LNCAP (cell line): ENCODE results near the gene BRME1.

ENCODE experiments used
- CTCF ChIP-seq: fragments of 450-650 bp; IDR thresholded peaks from 2 replicates; pipeline ENCODE4 v1.5.1; 2017; ENCODE audit warnings: mild to moderate bottlenecking

BRME1 gene

DNA sequence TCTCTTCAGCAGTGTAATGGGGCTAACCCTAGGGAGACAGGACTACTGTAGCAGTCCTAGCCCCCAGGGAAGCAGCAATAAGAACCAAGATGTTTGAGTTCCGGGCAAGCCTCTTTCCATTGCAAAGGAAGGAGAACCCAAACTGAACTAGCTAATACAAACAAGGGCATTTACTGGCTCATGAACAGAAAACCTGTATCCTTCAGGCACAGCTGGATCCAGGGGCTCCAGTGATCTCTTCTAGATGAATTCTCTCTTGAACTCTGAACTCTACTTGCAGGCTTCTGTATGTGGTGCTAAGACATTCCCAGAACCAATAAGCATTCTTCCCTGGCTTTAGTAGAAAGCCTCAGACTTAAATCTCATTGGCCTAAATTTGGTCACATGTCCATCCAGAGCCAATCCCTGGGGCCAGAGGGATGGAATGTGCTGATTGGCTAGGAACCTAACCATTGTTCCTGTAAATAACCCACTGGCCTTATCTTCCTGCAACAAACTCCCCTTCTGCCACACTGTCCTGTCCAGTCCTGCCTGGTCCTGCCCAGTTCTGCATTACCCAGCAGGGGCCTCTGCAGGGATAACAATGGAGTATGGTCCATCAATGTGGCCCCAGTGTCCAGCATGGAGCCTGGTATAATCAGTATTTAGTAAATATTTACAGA is 36.2 kb upstream of the BRME1 start:
- no peak for TF ChIP-seq CTCF

DNA sequence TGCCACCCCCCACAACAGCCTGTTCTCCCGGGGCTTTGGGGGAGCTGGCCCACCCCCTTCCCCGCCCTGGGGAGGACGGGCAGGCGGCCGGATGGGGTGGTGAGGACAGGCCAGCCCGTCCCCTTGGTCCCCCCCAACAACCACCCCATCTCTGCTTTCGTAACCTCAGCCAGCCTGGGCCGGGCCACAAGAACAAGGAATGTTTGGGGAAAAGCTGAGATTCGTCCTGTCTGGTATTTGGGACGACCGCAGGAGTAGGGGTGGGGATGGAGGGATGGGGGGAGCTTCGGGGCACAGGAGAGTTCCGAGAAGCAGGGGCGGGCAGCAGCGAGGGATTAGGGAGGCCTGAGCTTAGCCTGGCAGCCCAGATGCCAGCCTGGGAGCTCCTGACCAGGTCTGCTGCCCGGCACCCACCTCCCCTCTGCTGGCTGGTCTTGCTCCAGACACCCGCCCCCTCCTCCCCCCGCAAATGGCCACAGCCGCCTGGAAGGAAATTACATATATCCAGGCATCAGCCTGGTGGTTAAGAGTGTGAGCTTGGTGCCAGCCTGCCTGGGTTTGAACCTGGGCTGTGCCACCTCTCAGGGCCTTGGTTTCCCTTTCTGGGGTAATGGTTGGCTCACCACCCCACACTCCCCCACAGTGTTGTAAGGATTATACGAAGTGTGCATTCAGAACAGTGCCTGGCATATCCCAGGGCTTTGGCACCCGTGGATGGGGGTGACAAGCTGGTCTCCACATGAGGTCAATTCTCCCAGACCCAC is 32.6 kb upstream of the BRME1 start, which contains the start of gene PODNL1:
PODNL1 (minus strand) TSS at position 117 of the 764 bp plus-strand sequence. CDS start 236 bp downstream, outside the sequence.
- TF ChIP-seq CTCF: no peak

GRCh38 chr19:13937479-13938300 is 31.8 kb upstream of the BRME1 start:
- TF ChIP-seq CTCF: no peak

DNA sequence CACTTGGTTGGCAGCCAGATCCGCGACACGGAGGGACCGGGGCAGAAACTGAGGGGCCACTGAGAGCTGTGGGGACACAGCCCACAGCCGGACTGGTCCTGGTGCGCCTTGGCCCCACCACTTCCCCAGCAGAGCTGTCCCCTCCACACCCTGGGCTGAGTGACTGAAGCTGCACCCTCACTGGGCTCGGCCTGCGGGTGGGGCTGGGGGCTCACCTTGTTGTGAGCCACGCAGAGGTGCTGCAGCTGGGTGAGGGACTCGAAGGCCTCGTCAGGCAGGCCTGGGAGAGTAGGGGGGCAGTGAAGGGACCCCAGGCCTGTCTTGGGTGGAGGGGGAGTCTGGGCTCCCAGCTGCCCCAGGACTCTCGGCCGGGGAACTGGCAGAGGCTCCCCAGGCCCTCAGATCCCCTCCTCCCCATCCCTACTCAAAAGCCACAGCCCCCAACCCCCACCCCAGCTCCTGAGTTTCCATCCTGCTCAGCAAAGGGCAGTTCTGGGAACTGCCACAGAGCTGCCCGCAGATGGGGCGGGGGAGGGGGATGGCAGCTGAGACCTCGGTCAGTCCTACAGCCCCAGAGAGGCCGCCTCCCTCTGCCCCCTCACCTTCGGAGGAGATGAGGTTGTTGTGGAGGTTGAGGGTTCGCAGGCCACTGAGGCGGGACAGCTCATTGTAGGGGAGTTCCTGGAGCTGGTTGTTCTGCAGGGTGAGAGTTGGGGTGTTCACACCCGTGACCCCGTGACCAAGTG is 30.0 kb upstream of the BRME1 start:
- no peak for TF ChIP-seq CTCF

- TF ChIP-seq CTCF: no peak
Measured at GRCh38 chr19:13934785-13935109, 28.8 kb upstream of the BRME1 start.

DNA sequence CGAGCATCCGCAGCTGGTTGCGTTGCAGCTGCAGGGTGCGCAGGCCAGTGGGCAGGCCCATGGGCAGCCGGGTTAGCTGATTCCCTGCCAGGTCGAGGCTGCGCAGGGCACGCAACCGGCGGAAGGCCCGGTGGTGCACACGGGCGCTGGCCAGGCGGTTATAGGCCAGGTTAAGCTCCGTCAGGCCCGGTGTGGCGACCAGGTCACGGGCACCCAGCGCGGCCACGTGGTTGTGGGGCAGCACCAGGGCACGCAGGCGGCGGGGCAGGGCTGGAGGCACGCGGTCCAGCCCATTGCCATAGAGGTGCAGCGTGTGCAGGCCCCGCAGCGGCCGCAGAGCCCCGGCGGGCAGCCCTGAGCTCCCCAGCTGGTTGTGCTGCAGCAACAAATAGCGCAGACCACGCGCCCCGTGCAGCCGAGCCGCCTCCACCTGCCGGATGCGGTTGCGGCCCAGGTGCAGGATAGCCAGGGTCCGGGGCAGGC is 27.0 kb upstream of the BRME1 start:
- TF ChIP-seq CTCF: no peak

DNA sequence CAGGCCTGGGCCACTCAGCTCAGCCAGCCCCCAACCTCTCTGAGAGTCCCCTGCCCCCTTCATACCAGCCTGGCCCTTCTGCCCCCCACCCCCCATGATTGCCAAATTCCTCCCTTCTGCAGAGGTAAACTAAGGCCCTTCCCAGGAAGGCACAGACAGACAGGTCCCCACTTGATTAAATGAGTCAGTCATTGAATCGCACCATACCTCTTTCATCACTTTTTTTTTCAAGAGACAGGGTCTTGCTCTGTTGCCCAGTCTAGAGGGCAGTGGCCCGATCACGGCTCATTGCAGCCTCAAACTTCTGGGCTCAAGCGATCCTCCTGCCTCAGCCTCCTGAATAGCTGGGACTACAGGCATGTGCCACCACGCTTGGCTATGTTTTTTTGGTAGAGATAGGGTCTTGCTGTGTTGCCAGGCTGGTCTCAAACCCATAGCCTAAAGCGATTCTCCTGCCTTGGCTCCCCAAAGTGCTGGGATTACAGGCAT is 26.3 kb upstream of the BRME1 start:
- TF ChIP-seq CTCF: no peak
